Activated naive CD8-positive, alpha-beta T cell treated with anti-CD3 and anti-CD28 coated beads, Interleukin-2, amount 50 U/mL, for 16 hours (primary cell): ENCODE data around the gene CIB4.

Experiments used
- DNase-seq: peaks from one replicate; pipeline ENCODE4 v3.0.0-alpha.2; 2020; ENCODE audit warnings: low read depth, low spot score

The CIB4 gene

DNA sequence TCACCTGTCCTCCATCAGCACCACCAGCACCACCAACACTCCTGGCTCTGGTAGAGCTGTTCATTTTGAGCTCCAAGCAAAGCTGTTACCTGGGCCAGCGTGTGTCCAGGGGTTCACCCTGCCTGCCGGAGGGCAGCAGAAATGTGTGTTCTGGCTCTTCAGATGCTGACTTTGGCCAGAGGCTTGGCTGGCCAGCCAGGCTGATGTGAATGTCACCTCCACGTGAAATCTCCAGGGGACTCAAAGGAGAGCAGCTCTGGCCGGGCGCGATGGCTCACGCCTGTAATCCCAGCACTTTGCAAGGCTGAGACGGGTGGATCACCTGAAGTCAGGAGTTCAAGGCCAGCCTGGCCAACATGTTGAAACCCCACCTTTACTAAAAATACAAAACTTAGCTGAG, 33.5 kb downstream of the CIB4 start:
- no peak for DNase-seq

DNA sequence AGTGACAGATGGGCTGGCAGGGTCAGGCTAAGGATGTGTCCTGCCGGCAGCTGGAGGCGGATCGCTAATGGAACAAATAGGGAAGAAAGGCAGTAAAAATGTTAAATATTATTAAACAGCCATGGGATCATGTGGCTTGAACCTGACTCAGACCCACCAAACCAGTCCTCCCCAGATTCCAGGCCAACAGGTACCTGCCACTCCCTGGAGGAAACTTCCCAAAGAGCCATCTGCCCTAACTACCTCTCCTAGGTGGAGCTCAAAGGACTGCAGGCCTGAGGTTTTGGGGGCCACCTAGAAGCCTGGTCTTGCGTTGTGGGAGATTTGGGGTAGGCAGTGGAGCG, 34.3 kb downstream of the CIB4 start:
- no peak for DNase-seq

DNA sequence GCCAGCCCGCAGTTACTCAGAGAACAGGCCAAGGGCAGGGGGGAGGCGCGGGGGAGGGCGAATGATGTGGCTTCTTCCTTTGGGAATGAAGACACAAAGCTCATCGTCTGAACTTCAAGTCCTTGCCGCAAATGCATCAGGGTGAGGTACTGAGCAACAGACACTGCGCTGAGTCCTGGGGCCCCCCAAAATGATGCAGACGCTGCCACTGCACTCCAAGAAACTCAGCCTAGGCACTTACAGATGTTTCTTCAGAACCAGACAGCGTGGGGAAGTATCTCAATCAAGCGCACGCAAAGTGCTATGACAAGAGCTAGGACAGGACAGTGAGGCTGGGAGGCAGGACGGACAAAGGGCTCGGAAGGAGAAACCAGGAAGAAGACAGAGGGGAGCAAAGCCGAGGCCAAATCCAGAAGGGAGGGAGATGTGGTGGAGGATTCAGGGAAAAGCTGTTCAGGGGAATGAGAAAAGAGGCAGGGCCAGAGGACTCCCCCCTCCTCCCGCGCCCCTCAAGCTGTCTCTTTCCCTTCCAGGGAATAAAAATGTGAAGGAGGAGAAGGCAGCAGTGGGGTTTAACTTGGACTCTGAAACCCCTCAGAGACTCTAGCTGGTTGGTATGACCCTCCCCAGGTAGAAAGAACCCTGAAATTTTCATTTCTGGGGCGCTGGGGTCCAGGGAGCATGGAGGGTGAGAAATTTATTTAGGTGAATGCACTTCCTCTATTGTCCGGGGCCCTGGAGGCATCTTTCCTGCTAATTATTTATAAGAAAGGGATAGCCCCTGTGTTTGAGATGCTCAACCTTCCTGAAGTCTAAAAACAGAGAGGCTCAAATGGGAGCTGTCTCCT, 34.9 kb downstream of the CIB4 start:
- DNase-seq: no peak

DNA sequence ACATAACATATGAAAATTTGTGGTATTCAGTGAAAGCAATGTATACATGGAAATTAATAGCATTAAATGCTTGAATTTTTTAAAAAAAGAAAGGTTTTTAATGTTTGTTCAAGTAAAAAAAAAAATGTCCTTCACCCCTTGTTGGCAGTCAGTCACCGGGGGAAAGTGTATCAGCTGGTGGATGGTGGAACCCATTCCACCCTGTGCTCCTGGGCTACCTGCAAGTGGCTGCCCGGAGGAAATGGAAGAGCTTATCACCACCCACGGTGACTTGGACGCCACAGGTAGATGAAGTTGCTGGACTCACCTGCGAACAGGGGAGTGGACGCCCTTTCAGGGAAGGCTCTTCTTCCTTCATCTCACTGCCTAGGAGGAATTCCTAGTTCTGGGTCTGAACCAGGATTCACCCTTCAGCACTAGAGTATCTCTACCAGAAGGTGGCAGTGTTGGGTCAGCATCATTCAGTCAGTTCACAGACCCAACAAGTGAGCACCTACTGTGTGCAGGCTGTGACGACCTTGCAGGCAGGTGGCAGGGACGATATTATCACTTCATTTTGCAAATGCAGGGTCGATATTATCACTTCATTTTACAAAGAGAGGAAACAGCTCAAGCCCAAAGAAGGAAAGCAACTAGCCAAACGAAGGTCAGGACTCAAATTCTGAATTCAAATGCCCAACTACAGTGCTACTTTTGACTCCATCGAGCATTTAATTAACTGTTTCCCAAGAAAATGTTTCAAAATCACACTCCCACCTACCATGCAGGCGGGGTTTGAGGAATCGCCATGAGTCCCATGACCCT, 35.8 kb downstream of the CIB4 start:
- DNase-seq: no peak

DNA sequence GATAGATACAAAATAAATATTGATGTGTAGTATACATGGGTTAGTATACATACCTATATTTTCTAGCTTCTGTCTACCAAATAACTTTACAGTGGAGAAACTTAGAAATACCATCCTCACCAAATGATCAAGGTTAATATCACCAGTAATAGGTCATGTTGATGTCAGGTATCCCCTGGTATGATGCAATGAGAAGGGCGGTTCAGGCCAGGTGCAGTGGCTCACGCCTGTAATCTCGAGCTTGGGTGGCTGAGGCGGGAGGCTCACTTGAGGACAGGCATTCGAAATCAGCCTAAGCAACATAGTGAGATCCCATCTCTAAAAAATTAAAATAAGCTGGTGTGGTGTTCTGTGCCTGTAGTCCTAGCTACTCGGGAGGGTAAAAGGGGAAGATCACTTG, 38.6 kb downstream of the CIB4 start:
- DNase-seq: no peak

DNA sequence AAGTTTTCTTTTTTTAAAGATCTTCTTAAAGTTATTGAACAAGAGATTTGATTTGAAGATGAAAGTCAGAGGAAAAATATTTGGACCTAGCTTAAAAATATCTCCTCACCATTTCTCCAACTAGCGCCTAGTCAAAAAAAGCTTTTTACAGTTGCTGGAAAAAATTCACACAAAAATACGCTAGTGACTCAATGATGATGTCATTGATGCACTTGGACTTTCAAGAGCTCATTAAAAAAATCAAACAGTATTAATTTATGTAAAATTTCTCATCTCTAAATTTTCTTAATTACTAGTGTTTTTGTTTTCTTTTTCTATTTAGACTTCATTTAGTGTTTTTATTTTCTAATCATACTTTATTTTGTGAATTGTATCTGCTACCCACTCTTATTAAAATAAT, 41.8 kb downstream of the CIB4 start:
- DNase-seq: no peak

- no peak for DNase-seq
Measured at GRCh38 chr2:26598996-26599373, 42.2 kb downstream of the CIB4 start.

- DNase-seq: no peak
Measured at GRCh38 chr2:26598336-26598995, 42.7 kb downstream of the CIB4 start.

- no peak for DNase-seq
Measured at GRCh38 chr2:26597197-26597596, 44.0 kb downstream of the CIB4 start.

DNA sequence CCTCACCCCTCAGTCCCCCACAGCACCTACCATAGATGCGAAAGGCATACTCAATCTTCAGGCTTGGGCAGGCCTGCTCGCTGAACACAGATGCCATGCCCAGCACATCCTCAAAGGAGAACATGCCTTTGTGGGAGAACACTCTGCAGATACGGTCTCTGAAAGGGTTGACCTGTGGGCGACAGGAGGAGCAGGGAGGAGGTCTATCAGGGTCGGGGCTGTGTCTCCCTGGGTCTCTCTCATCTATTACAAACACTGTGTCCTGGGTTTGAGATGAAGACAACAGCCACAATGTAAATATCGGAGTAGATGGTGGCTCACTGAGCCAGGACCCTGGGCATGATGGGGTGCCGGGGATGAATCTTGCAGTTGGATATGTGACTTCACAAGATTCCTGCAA, 46.0 kb downstream of the CIB4 start:
- no peak for DNase-seq

DNA sequence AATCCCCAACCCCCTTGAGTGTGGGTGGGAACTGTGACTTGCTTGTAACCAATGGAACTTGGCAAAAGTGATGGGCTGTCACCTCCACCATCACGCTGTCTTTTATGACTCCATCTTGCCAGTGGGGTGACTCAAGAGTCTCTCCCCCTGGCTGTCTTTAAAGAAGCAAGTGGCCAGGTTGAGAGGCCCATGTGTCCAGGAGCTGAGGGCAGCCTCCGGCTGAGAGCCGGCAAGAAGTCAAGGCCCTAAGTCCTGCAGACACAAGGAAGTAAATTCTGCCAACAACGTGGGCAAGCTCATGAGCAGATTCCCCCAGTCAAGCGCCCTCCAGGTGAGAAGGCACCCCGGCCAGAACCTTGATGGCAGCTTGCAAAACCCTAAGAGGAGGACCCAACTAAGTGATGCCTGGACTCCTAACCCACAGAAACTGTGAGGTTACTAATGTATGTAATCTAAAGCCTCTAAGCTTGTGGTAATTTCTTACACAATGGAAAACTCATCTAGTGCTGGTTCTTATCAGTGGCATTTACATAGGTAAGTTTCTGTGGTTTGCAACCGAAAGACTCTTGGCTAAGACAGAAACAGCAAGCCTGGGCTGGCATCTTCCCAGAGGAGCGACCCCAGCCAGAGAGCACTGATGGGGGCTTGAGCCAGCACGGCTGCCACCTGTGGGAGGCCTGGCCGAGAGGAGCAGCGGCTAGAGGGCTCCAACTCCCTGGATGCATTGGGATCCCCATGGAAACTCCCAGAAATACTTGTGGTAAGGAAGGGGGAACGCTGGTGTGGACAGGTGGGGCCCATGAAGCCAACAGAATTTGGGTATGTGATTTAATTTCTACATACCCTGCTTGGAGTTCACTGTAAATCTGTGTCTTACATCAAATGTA, 49.3 kb downstream of the CIB4 start:
- DNase-seq: no peak

DNA sequence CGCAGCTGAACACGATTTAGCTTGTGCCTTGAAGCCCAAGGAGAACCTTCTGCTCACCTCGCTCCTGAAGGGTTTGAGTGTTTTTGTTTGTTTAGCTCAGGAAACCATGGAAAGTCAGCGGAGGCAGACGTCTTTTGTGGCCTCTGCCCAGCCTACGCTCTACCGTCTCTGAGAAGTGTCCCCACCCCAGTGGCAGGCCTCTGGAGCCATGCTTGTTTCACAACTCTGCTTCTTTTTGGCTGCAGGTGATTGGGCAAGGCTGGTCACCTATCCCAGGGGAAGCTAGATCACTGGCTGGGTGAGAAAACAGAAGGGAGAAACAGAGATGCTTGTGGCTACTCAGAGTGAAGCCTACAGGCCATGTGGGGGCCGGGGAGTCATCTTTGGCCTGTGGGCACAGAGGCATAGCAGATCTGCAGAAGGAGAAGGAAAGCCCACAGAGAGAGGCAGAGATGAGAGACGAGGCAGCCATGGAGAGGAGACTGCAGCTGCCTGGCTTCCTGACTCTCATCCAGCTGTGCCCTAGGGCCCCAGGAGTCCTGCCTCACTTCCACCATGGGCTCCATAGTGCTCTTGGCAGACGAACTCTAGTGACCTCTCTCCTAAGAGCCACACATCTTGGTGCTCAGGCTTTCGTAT, 50.1 kb downstream of the CIB4 start:
- no peak for DNase-seq

DNA sequence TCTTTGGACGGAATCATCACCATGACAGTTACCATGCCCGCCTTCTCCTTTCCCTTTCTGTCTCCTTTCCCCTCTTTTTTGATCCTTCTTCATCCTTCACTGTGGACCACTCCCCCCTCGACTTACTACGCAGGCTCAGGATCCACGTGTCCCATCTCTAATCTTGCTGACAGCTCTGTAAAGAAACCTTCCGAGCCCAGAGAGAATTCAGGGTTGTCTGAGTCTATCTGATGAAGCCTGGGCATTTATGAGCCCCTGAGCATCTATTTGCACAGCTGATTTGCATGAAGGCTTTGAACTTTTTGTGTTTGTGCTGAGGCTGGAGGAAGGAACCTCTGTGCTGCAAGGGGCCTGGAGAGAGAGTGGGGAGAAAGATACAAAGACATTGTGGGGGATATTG, 50.7 kb downstream of the CIB4 start:
- DNase-seq: no peak

DNA sequence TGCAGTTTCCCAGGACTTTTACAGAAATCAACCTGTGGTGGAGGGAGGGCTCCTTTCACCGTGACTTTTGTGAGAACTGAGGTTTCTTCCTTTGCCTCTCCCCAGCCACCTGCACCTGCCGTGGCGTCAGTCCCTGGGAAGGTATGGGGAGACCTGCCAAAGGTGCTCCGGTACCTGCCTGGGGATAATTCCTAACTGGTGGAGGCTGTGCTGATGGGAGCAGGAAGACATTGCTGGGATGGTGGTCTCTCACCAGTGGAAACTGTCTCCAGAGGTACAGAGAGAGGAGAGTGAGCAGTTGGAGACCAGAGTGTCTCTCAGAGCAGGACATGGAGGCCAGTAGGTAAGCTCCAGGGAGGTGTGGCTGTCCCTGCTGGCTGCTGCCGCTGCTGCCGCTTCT, 52.6 kb downstream of the CIB4 start:
- no peak for DNase-seq

DNA sequence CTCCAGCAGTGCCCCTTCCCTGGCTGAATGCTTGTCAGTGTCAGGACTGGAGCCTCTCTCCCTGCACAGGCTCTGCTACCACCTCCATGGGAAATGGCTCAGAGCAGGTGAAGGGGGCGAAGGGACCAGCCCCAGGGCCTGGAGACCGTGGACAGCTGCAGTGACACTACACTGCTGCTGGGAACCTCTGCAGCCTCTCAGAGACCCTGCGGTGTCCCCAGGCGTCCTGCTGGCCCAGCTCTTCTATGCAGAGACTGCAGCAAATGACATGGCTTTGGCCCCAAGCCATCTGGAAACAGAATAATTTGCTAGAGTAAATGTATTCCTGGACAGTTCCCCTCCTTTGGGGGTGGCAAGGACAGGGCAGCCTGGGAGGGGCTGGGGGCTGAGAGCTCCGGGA, 53.2 kb downstream of the CIB4 start:
- DNase-seq: no peak

DNA sequence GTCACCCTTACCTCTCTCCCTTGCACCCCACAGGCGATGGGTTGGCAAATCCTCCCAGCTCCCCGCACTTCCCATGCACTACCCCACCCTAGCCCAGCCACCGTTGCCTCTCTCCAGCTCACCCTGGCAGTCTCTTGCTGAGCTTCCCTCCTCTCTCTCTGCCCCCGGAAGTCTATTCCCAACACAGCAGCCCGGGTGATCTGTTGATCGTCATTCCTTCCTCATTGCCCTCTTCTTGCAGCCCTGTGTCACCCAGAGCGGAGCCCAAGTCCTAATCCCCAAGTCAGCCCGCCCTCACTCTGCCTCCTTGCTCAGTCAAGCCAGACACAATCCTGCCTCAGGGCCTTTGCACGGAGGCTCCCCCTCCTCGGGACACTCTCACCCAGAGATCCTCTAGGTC, 55.2 kb downstream of the CIB4 start:
- DNase-seq: no peak

DNA sequence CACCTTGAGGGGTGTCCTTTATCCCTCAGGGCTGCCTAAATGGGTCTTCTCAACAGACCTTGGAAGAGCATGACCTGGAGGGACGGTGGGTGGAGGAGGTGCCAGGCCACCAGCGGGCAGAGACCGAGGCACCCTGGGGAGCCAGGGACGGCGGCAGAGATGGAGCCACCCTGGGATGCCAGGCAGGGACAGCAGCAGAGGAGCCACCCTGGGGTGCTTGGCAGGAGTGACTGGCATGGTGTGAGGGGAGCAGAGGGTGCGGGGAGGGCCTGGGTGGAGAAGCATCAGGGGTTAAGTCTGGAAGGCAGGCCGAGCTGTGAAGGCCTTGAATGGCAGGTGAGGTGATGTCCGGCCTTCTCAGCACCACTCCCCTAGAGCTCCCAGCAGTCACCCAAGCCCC, 56.1 kb downstream of the CIB4 start:
- DNase-seq: no peak

DNA sequence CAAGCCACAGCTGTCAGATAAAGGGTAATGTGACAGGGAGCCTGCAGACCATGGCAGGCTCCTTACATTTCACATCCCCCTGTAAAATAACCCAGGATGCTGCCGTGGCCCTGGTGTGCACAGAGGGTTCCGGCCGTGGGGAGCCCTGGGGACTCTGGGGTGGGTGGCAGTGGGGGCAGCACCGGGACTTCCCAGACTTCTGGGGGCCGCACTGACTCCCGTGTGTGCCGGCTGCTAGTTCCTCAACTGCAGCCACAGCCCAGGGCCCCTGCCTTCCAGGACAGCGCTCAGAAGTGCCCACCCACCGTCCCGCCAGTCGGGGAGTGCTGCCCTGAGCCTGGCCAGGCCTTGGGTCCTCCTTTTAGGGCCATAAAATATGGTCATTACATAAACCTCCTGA, 56.5 kb downstream of the CIB4 start:
- DNase-seq: no peak

DNA sequence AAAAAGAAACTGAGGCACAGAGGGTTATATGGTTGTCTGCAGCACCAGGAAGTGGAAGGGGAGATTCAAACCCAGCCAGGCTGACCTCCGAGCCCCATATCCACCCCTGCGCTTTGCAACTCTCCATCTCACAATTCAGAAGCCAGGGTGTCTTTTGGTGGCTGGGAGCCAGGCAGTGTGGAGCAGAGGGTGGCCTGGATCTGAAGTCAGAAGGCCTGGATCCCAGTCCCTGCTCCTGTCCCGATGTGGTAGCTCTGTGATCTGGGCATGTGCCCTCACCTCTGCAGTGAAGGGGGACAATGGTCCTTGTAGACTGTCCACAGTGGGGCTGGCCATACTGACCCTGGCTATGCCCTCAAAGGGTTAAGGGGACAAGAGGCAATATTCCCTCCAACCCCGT, 57.0 kb downstream of the CIB4 start:
- no peak for DNase-seq

DNA sequence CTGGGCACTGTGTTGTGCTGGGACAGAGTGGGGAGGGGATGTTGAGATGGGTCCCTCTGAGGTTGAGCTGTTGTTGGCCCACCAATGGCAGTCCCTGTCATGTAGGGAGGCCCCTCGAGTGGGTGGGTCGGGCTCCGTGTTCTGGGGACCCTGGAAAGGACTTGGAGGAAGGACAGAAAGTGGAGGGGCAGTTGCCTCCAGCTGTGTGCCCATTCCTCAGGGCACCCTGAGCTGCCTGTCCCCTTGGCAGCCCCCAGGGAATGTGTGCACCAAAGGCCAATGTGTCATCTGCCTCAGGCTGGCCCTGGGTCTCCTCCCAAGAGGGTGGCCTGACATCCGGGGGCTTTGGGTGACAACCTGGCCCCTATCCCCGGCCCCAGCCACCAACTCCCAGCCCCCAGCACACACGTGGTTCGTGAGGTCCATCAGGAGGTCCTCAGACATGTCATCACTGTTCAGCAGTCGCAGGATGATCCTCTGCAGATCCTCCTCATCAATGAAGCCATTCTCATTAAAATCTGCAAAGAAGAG, 57.7 kb downstream of the CIB4 start:
- no peak for DNase-seq

DNA sequence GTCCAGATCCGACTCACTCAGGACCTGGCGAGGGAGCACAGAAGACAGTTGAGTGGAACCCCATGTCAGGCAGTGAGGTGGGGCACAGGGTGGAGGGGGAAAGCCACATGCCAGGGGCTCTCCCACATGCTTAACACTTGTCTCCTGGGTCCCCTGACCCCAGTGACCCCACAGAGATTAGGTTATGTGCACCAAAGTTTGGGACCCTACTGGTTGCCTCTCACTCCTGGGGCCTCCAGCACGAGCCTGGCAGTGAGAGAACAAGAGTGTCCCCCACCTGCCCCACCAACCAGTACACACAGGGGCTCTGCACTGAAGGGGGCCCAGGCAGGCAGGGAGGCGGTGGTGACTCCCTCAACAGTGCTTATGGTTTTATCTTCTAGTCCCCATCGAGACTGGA, 58.3 kb downstream of the CIB4 start:
- DNase-seq: no peak
